Limb (tissue), 2 donors: ENCODE results near the gene NIN.

Source experiments
- DNase-seq, 2 donors: peaks; one replicate each; pipeline ENCODE4 v3.0.0-alpha.2; 2016; ENCODE audit errors: extremely low spot score in 2 of 2

NIN gene

DNA sequence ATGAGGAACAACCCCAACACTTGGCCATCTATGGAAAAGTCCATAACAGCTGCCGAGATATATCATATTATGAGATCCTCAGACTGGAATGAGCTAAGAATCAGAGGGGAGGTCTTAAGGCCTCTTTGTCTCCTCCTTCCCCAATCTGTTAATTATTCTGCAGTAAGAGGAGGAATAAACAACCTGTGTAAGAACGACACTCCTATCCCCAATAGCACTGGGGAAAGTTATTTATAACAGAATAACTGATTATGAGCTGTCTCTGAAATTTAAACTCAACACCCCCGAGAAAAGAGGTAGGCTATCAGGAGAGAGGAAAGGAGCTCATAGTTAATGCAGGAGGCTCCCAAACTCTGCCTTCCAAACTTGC, 68.0 kb downstream of the NIN start:
- no peak for DNase-seq

GRCh38 chr14:50762001-50762930, 68.7 kb downstream of the NIN start:
- no peak for DNase-seq

GRCh38 chr14:50759800-50760543, 71.0 kb downstream of the NIN start:
- DNase-seq = no peak

DNA sequence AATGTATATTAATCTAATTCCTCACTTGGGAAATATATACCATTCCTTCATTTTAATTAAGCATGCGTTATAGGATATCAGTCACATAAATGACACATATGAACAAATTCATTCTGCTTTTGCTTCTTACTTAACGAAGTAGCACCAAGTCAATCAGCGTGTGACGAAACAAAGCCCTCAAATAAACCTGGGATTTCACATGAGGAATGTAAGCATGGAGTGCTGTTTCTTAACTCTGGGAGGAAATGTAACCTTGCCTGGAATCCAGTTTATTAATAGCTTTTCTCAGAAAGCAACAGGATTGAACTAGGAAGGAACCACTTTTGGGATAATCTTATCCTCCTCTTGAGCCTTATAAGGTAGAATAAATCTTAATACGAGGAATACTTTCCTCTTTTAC, 72.0 kb downstream of the NIN start:
- DNase-seq = no peak

DNA sequence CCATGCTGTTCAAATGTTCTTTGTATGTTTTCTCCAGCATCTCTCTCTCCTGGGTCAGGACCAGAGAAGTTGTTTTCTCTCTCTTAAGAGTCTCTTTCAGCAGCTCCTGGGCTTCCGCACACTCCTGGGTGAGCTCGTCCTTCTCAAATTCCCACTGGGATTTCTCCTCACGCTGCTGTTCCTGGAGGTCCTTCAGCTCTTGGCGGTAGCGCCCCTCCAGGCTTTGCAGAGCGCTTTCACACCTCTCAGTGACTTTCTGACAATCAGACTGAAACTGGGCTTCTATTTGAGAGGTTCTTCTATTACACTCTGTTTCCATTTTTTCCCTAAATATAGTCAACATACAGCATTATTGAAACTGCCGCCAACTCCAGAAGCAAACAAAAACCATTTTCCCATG, 72.7 kb downstream of the NIN start:
- DNase-seq = no peak

GRCh38 chr14:50757702-50758101, 73.3 kb downstream of the NIN start:
- DNase-seq = no peak

DNA sequence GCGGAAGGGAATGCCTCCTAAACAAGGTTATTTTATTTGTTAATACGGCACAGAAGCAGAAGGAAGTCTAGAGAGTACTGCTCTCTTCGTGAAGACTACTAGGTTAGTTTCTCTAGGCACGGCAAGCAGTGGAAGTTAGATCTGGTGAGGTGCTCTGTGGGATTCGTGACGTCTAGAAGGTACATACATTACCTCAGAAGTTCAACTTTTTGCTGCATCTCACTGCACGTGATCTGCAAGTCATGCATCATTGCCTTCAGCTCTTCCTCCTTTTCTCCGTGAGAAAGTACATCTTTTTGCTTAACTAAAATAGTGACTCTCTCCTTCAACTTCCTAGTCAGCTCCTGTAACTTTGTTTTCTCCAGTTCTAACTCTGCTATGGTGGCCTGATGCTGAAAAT, 74.7 kb downstream of the NIN start:
- DNase-seq = no peak

- no peak for DNase-seq
Measured at GRCh38 chr14:50750323-50750722, 80.6 kb downstream of the NIN start.

- no peak for DNase-seq
Measured at GRCh38 chr14:50745401-50746058, 85.4 kb downstream of the NIN start.

DNA sequence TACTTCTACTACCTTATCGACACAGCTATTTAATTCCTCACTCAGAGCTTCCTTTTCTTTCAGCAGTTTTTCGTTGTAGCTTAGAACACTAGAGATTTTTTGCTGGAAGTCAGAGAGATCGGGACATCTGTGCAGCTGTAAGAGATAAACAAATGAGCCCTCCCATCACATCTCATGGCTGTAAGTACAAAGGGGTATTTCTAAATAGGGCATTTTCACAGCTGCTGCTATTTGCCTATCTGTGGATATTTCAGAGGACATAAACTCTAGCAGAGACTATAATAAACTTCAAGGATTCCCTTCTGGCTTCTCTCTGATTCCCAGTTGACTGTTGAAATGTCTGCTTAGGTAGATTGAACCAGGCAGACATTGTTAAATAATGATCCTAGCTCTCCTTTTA, 86.7 kb downstream of the NIN start:
- no peak for DNase-seq

- no peak for DNase-seq
Measured at GRCh38 chr14:50741567-50741966, 89.4 kb downstream of the NIN start.

- DNase-seq = no peak
Measured at GRCh38 chr14:50740856-50741255, 90.1 kb downstream of the NIN start.

GRCh38 chr14:50739186-50739585, 91.8 kb downstream of the NIN start:
- no peak for DNase-seq

DNA sequence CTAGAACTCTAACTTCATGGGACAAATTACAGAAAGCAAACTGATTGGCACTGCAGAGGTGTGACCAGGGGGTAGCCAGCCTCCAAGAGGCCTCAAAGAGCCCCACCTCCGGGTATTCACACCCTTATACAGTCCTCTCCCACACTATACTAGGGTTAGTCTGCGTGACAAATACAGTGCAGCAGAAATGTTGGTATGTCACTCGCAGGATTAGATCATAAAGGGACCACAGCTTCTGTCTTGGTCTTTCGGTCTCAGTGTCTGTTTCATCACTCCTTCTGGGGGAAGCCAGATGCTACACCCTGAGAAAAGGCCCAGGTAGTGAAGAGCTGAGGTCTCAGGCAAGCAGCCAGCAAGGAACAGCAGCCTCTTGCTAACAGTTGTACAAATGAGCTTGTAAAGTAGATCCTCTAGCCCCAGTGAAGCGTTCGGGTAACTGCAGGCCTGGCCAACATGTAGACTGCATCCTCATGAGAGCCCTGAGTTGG, 94.0 kb downstream of the NIN start:
- peak in 1 of 2 donors; percentile 29 for DNase-seq

DNA sequence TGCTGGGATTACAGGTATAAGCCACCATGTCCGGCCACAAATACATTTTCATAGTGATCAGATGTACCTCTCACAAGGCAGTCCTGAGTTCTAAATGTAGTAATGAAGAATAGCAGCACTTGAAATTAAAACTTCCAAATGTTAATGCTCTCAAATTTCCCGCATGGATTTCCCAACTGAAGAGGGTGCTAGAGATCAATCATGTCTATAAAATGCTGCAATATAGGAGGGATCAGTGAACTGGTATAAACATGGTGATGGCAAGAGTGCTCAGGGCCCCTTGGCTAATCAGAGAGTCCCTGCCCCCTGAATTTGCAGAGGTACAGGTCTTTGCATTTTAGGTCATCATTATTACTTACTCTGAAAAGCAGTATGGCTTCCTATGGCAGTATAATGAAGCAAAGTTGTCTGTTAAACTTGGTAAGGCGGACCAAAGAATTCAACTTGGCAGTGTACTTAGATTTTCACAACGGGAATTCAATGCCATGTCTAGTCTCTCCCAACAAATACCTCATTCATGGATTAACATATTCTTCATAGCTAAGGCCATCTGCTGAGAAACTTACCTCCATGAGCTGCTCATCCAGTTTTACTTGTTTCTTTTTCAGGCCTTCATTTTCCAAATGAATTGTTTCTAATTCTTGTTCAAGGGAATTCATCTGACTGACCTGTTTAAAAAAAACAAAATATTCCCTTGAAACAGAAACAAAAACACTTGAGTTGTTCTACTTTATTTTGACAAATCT, 95.8 kb downstream of the NIN start:
- no peak for DNase-seq

DNA sequence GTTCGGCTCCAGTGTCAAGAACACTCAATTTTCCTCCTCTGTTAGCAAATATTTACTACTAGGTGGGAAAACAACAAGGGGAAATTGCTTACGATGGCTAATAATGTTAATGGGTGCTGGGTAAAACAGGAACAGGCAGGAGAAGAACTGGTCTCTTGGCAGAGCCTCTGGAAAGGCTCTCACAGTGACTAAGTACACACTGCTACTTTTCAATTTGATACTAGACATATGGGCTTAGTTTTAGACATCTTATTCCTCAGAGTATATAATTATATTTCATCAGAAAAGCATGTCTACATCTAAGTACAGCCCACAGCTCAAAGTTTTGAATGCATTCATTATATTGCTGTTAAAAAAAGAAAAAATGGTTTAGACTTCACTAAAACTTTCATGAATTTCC, 97.5 kb downstream of the NIN start:
- no peak for DNase-seq

GRCh38 chr14:50728836-50729235, 102.1 kb downstream of the NIN start:
- DNase-seq = no peak

DNA sequence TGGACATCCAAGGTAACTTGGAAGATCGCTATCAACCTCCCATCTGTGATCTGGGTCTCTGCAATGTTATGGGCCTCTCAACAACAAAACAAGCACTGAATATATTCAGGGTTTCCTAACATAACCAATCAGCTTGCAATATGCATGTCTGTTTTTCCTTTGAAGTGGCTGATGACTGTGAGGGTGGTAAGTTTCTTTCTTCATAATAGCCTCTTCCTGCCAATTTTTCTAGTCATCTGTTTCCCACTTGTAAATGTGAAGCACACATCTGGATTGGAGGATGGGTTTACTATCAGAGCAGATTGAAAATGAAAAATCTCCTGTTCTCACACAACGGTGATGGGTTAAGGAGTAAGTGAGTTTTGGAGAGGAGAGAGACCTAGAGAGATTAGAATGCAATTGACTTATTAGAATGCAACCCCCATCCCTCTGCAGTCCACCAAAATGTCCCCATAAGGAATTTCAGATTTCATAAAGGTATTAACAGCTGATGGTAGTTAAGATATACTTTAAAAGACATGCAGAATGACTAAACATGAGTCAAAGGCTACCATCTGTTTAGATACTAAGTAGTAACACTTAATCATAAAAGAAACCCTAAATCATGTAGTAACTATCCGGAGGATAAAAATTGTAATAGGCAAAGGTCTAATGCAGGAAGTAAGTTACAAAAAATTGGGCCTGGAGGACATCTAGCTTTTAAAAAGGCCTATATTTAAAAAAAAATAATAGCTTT, 104.4 kb downstream of the NIN start:
- DNase-seq = no peak

- DNase-seq = no peak
Measured at GRCh38 chr14:50725761-50726160, 105.2 kb downstream of the NIN start.

DNA sequence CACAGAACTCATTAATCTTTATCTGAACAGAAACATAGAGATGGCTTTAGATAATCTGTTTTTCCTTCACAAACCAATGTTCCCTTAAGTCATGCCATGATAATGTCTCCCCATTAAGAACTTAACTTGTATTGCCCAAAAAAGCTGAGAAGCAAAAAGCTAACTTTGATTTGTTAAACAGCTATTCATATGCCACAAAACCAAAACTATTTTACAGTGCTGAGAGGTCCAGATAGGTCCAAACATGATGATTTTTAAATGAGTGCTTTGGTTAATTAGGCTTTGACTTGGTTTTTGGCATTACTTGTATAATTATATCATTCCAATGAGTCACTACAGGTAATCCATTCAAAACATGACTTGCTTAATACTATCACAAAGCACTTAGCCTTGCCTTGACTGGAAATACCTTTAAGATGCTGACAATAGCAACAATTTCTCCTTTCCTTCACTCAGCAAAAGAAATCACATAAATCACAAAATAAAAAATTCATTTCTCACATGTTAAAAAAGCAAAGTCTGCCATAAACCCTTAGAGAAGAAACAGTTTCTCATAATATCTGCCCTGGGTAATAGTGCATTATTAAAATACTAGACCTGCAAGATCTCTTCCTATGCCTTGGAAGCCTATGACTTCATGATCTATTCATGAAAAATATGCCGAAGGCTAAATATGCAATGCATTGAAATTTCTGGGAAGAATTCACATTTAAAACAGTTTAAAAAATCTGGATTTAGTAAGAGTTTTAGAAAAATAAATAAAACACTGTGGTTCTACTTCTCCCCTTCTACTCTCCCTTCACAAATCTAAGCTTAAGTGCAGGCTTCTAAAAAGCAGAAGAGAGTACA, 110.8 kb downstream of the NIN start:
- DNase-seq = no peak
